HG03045 (cell line): ENCODE measurements around the gene KAT6B.
"Not testable (repeated sequence)": the region's sequence is repeated elsewhere in the genome, so short reads cannot be mapped to it uniquely, and the experiment has no call there.

Experiments
- ATAC-seq: cut with Tn5 transposase; IDR thresholded peaks from one replicate; pipeline ENCODE4 v1.9.1; 2021; ENCODE audit warnings: mild to moderate bottlenecking, moderate library complexity; ENCODE audit not compliant: unreplicated experiment

The KAT6B gene

DNA sequence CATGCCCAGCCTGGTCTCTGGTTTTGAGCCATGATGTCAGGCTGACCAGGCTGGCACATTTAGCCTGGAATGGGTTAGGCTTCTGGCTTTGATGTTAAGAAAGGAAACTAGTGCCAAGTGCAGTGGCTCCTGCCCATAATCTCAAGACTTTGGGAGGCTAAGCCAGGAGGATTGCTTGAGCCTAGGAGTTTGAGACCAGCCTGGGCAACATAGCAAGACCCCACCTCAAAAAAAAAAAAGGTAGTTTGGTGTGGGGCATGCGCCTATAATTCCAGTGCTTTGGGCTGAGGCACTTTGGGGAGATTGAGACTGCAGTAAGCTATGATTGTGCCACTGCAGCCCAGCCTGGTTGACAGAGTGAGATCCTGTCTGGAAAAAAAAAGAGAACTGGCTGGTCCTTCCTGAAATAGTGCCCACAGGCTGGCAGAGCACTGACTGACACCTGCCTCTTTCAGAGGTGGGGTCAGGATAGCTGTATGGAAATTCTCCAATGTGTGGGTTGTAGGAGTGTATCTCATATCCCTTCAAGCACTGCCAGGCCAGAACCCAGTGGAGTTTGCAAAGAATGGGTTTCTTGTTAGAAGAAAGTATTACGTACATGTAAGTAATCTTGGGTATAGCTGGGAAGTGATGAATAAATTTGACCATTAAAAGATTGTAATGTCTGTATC is 61.3 kb downstream of the KAT6B start:
- no peak for ATAC-seq

DNA sequence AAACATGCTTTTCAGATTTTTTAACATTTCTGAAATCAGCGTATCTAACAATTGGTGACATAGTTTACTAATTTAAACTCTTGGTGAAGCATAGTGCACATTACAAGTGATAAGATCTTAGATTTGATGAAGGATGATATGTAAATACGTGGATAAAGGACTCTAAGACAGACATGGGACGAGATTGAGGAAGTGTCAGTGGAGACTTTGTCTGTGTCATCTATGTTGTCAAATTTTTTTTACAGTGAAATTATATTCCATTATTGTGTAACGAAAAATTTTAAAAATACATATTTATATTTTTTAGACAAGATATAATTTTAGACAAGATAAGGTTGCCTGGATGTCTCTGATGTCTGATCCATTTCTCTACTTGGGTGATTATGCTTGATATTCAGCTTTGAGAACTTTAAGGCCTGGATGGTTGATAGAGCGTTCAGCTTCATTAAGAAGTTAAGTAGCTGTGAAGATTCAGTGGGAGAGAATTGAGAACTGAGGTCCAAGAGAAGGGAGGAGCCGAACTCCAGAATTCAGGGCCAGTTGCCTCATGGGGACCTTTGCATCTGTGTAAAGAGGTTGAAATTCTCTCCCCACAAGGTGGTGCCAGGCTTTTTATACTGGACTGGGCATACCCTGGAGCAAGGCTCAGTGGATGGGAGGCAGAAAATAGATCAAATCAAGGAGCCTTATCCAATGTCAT is 62.7 kb downstream of the KAT6B start:
- no peak for ATAC-seq

DNA sequence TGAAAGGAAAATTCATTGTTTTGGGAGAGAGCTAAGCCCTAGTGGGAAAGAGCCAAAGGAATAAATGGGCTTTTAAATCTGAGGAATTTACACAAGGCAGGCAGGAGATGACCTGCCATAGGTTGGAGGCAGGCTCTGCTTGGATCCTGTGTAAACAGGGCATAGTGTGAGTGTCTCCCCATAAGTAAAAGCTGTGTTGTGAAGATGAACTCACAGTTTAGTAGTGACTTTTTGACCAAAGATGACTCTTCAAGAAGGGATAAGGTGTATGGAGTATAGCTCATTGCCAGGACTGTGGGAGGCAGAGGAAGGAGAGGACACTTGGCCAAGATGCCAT is 63.2 kb downstream of the KAT6B start:
- no peak for ATAC-seq

DNA sequence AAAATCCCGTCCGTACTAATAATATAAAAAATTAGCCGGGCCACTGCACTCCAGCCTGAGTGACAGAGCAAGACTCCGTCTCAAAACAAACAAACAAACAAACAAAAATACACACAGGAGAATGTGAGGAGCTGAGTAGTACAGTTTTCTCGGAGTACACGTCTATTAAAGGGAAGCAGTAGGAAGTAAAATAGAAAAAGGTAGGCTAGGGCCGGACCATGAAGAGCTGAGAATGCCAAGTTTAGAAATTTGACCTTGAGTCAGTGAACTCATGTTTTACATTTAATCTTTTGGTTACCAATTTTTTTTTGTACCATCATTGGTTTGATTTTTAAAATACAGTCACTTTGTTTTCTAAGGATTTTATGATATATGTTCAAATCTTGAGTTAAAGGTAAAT is 64.1 kb downstream of the KAT6B start:
- no peak for ATAC-seq

DNA sequence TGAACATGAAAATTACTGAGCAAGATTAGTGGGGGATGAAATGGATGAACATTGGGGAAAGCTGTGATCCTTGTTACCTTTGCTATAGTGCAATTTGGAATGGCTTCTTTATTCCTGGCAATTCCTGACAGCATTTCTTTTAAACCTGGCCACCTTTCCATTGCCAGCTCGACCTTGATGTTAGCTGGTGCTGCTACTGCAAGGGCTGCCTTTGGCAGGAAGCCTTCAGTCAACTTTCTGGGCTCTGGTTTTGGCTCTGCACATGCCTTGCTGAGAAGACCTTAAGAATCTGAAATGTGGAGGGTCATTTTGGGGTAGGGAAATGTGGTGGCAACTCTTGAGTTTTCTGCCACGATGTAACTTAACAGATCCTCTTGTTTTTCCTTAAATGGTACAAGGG is 64.7 kb downstream of the KAT6B start:
- ATAC-seq = no peak

DNA sequence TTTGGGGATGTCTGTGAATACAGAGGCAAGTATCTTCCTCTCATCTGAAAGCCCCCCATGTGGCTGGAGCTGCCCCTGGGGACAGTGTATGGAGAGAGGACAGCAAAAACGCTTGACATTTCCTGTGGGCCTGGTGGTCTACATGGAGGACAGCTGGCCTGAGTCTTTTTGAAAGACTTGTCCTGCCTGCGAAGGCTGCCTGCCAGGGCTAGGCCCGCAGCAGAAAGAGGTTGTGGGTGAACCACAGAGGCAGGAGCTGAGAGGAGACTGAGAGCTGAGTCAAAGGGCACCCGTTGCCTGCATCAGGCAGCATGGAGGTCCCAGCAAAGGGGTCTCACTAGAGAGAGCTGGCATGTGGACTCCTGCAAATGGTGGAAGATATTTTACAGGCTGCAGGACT is 66.4 kb downstream of the KAT6B start:
- no peak for ATAC-seq

DNA sequence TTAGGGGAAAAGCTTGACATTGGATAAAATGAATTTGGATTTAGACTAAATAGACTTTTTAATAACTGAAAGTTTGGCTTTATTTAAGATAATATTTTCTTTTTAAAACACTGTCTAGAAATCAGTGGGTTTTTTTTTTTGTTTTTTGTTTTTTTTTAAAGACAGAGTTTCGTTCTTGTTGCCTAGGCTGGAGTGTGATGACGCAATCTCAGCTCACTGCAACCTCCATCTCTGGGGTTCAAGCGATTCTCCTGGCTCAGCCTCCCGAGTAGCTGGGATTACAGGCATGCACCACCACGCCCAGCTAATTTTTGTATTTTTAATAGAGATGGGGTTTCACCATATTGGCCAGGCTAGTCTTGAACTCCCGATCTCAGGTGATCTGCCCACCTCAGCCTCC is 66.9 kb downstream of the KAT6B start:
- not testable (repeated sequence) for ATAC-seq

DNA sequence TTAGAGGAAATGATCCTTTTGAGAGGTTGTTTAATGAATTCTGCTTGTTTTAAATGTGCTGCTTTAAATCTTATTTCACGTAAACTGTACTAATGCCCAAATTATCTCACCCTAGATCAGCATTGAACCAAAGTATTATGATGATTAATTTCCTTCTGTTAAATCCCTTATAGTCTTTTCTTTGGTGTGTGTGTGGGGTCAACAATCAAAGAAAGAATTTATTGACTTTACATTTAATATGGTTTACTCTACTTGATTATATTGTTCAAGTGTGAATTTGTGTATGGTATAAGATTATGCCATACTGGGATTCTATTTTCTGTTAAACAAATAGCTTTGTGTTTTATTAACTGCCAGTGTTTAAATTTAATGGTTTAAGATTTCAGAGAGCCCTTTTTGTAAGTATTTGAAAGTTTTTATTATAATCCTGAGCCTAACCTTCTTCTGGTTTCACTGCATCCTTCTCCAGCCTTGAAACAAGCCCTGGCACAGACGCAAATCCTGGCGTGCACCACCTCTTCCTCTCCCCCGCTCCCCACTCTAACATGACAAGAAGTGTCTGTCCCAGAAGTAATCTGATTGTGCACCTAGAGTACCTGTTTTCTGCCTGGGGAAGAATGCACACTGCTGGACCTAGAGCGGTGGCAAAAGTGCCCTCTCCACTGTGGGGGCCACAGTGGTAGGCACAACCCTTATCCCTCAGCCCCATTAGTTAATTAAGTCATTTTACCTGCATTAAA is 70.6 kb downstream of the KAT6B start:
- ATAC-seq = no peak

DNA sequence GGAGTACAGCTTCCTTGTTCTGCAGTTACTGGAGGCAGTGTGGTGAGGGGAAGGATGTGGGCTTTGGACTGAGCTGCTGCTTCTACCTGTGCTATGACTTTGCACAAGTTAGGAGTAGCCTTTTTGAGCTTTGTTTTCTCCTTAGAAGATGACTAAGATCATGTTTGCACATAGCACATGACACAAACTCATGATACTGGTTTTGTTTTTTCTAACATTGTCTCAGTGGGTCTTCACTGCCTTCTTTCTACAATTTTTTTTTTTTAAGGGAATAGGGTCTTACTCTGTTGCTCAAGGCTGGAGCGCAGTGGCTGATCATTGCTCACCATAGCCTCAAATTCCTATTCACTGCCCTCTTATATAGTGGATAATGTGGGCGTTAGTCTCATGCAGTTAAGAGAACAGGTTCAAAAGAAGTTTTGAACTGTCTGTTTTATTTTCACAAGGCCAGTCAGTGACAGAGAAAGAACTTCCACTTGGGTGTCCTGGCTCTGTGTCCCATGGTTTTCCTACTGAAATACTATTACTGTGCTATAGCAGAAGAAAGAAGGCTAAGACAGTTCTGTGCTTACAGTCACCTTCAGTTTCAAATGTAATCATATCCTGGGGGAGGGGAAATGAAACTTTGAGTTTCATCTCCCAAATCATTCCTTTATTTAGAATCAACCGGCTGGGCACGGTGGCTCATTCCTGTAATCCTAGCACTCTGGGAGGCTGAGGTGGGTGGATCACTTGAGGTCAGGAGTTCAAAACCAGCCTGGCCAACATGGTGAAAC is 72.0 kb downstream of the KAT6B start:
- peak; percentile 51 for ATAC-seq

DNA sequence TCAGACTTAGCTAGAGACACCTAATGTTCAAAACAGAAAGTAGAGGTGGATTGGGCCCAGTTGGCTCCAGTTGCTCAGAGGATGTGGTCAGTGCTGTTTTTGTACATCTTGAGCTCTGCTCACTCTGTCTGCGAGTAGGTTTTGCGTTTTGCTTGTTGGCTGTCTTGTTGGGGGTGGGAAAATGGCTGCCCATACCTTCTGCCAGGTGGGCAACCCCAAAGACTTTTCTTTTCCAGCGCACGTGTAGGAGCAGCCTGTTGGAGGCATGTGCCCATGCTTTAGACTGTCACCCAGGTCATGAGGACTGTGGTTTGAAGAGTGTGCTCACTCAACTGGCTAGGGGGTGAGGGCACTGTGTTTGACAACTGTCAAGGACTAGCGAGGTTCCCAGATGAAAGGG is 73.9 kb downstream of the KAT6B start:
- ATAC-seq = no peak

DNA sequence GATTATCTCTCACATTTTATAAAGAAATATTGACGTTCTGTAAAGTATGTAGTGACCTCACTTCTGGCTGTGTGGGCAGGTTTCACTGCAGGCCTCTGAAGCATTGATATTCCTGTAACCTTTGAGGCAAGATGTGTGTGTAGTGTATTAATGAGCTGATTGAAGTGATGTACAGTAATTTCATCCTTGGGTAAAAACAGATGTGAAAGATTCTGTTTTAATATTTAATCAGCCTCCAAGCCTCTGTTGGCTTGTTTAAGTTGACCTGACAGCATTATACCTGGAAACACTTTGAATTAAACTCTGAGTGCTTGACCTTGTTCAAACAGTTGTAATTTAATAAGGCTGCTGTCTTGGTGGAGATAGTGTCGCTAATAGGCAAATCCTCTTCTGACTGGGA is 74.9 kb downstream of the KAT6B start:
- ATAC-seq = no peak

DNA sequence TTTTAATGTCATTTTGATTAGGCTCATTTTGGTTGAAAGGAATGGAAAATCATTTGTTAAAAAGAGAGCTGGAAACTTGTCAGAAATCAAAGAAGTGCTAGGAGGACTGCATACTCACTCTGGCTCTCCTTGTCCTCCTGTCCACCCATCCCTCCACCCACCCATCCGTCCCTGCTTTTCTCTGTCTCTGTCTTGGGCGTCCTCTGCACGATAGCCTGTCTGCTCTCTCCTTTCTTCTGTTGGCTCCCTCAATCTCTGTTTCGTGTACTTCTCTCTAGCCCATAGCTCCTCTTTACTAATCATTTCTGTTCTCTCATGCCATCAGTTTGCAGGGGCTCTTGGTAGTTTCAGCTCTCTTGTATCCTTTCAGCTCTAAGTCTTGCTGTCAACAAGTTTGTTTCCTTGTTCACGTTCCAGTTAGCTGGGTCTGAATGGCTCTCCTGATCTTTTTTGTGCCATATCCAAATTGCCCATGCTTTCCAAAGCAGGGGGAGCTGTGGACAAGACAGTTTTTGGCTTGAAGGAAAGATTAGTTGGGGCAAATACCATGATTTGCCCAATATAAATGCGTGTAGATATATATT is 75.6 kb downstream of the KAT6B start:
- no peak for ATAC-seq

DNA sequence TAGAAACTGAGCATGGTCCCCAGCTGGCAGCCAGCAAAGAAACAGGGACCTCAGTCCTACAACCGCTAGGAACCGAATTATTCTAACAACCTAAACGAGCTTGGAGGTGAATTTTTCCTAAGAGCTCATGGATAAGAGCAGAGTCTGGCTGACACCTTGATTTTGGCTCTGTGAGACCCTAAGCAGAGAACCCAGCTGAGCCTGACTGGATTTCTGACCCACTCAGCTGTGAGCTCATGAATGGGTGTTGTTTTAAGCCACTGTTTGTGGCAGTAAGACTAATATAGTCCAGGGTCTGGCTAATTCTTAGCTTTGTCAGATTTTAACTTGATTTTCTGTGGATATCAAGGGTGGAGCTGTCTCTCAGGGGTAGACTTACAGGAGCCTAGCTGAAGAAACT is 77.1 kb downstream of the KAT6B start:
- ATAC-seq = no peak

DNA sequence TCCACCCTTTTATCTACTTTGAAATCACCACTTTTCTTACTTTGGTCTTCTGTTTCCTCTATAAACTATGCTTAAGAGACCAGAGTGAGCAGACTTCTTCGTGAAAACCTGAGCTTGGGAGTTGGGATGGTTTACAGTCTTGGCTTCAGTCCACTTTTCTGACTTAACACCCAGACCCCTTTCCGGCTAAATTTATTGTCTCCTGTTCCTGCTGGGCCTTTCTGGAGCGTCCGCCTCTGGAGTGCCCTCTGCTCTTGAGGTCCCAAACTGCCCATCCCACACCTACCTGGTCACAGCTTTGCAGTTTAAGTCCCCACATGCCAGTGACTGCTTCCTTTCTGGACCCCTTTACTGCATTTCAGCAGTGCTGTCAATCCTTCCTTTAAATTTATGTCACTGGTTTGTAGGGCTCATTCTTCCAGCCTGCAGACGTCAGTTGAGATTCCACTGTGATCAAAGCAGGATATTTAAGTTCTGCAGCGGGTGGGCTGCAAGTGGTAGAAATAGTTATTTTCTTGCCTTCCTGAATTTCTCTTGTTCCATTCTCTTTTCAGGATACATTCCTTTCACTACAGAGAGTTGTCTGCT is 80.3 kb downstream of the KAT6B start:
- no peak for ATAC-seq

DNA sequence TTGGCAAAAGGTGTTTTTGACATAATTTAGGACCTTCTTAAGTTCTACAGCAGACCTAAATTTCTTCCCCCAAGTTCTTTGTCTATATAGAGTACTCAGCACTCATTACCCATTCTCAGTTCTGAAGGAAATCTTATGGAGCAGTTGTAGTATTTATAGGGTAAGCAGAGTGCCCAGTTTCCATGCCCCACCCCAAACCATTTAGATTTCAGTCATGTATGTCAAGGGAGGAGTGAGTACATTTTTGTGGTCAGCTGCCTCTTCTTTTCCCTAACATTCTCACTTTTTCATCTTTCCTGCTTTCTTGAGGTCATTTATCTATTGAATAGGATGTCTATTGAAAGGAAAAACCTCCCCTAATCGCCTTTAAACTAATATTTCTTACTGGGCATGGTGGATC is 83.3 kb downstream of the KAT6B start:
- ATAC-seq = no peak

DNA sequence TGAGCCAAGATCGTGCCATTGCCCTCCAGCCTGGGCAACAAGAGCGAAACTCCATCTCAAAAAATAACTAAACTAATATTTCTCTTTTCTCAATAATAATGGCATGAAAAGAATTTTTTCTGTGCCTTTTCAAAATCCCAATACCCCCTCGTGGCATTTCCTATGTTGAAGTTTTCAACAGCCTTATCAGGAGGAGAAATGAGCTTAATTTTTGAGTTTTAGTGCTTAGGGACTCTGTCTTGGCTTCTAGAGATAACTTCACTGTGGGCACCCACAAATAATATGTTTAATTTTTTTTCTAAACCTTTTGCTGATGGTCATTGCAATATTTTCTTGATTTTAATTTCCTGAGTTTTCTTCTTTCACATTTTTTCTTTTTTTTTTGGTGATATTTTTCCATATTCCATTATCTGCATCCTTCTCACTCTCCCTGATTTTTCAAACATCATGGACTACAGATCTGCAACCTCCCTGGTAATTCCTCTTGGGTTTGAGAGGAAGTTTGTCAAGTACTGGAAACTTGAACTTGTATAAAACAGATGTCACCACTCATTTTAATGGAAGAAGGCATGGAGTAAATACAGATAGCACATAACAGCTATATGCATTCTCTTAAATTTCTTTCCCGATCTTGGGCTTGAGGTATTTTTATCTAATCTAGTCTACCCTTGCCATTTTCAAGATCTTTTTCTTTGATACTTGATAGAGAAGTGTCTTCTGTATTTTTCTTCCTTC is 84.0 kb downstream of the KAT6B start:
- ATAC-seq = no peak

DNA sequence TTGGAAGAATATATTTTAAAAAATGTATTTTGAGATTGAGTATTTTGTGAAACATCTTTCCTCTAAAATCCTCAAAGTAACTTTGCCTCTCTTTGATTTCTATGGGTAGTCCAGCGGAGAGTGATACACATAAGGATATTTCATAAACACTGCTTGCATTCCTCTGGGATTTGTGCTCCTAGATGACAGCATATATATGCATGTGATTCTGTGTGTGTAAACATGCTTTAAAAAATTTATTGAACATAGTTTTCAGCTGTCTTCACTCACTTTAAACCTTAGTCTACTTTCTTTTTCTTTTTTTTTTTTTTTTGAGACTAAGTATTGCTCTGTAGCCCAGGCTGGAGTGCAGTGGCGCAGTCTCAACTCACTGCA is 84.6 kb downstream of the KAT6B start:
- ATAC-seq = no peak

DNA sequence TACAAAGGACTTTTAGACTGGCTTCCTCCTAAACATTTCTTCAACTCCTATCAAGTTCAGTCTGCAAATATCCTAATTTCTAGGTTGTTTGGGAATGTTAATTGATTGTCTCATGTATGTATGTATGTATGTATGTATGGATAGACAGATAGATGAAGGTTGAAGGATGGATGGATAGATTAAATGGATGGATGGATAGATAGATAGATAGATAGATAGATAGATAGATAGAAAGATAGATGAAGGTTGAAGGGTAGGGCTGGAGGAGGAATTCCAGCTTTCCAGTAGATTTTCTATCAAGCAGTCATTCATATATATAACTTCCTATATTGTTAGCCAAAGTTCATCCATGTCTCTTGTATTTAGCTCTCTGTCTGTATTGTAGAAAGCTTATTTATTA is 85.8 kb downstream of the KAT6B start:
- no peak for ATAC-seq

DNA sequence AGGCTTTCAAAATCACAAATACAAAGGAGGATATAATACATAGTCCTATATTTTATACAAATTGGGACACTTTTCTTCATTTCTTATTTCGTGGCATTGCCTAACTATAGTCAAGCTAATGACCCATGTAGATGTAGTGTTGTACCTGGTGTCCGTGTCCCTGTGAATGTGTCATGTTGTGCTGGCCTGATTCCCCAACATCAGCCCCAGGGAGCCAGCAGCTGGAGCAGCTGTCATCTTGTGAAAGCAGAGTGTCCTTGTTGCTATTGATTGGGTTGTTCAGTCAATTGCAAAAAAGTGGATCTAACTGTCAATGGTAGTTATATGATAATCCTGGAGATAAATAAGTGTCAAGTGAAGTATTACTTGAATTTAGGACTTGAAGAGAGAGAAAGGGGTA is 86.3 kb downstream of the KAT6B start:
- no peak for ATAC-seq

DNA sequence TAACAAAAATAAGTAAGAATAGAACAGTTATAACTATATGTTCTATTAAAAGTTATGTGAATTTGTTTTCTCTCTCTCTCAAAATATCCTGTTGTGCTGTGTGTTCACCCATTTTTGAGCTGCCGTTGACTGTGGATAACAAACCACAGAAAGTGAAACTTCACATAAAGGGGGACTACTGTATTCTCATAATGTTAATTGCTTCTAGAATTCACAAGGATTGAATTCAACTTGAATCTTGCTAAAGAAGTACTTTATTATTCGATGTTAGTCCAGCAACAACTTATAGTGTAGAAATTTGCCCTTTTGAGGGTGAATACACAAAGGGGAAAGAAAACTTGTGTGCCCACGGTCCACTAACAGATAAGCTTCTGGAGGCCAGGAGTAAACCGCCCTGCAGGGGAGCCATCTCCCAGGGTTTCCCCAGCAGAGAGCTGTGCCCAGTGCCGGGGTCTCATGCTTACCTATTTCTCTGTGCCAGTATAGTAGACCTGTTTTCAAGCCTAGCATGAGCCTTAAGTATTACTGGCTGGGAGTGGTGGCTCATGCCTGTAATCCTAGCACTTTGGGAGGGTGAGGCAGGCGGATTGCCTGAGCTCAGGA is 87.1 kb downstream of the KAT6B start:
- ATAC-seq = no peak
